PC-3 (cell line): Measurements from ENCODE around the gene MSI1. TPM values are rescaled to one million over a fixed set of nuclear protein-coding genes. Genes with fewer than 3 reads are reported as not detected.

Source experiments
- ATAC-seq: fragments of 200-7000 bp; cut with Tn5 transposase; 2 replicates; pipeline ENCODE4 v1.9.1; 2020; ENCODE audit warnings: mild to moderate bottlenecking, moderate library complexity
- BruUV-seq: library from RNA; stranded (reverse); fragments of 400-500 nt; replicated peaks from 2 replicates; lab custom pipeline; 2021; lab: Mats Ljungman, UMichigan
- CTCF ChIA-PET: fragments of 300-600 bp; sonication (Branson Sonifier 250); formaldehyde crosslinking; loops from one replicate; lab custom pipeline; 2022; ENCODE audit warnings: antibody characterized with exemption; lab: Charles Lee
- POLR2A ChIA-PET: fragments of 300-600 bp; sonication (Branson Sonifier 250); formaldehyde crosslinking; loops from one replicate; lab custom pipeline; 2022; ENCODE audit warnings: antibody characterized with exemption; ENCODE audit not compliant: unreplicated experiment; lab: Charles Lee
- DNase-seq: peaks from one replicate; pipeline ENCODE4 v3.0.0-alpha.2; 2015
- H2AFZ ChIP-seq: fragments of 300-600 bp; sonication (generic); 2 replicates; pipeline ENCODE4 v1.6.0; 2016; ENCODE audit warnings: antibody characterized with exemption, low read length
- H3F3A ChIP-seq: fragments of 300-600 bp; sonication (generic); one replicate; pipeline ENCODE4 v1.6.0; 2017; ENCODE audit warnings: antibody characterized with exemption, low read length, control low read depth, mild to moderate bottlenecking; ENCODE audit not compliant: unreplicated experiment
- H3K27ac ChIP-seq: fragments of 300-600 bp; sonication (generic); 2 replicates; pipeline ENCODE4 v1.5.1; 2016; ENCODE audit warnings: mild to moderate bottlenecking, low read length
- H3K27me3 ChIP-seq: fragments of 300-600 bp; sonication (generic); 2 replicates; pipeline ENCODE4 v1.6.1; 2016; ENCODE audit warnings: low read length, mixed read lengths
- H3K36me3 ChIP-seq: fragments of 300-600 bp; sonication (generic); 2 replicates; pipeline ENCODE4 v1.6.1; 2016; ENCODE audit warnings: low read depth, mixed run types, low read length, mixed read lengths
- H3K4me1 ChIP-seq: fragments of 300-600 bp; sonication (generic); 2 replicates; pipeline ENCODE4 v1.5.1; 2016; ENCODE audit warnings: low read length; ENCODE audit not compliant: insufficient read depth
- H3K4me2 ChIP-seq: fragments of 300-600 bp; sonication (generic); 2 replicates; pipeline ENCODE4 v1.6.0; 2016; ENCODE audit warnings: low read length
- H3K4me3 ChIP-seq: fragments of 300-600 bp; sonication (generic); 2 replicates; pipeline ENCODE4 v1.5.1; 2016; ENCODE audit warnings: mild to moderate bottlenecking, low read length, mixed read lengths
- H3K79me2 ChIP-seq: fragments of 300-600 bp; sonication (generic); 2 replicates; pipeline ENCODE4 v1.6.1; 2017; ENCODE audit warnings: low read length, mixed read lengths
- H3K9ac ChIP-seq: fragments of 300-600 bp; sonication (generic); 2 replicates; pipeline ENCODE4 v1.6.0; 2016; ENCODE audit warnings: mild to moderate bottlenecking, low read length
- H3K9me2 ChIP-seq: fragments of 300-600 bp; sonication (generic); replicated peaks from 2 replicates; pipeline ENCODE4 v1.6.1; 2016; ENCODE audit warnings: mixed run types, low read length, mixed read lengths
- H3K9me3 ChIP-seq: fragments of 300-600 bp; sonication (generic); 2 replicates; pipeline ENCODE4 v1.6.1; 2016; ENCODE audit warnings: low read length, mixed read lengths
- H4K20me1 ChIP-seq: fragments of 300-600 bp; sonication (generic); 2 replicates; pipeline ENCODE4 v1.6.1; 2016; ENCODE audit warnings: low read length, mixed read lengths
- EZH2 ChIP-seq: fragments of 300-600 bp; sonication (generic); IDR thresholded peaks from one replicate; pipeline ENCODE4 v1.6.1; 2017; ENCODE audit warnings: antibody characterized with exemption, mild to moderate bottlenecking, low read length; ENCODE audit not compliant: unreplicated experiment
- EZH2phosphoT487 ChIP-seq: fragments of 300-600 bp; sonication (generic); IDR thresholded peaks from 2 replicates; pipeline ENCODE4 v1.6.1; 2018; ENCODE audit warnings: mild to moderate bottlenecking, antibody characterized with exemption, low read length, borderline replicate concordance
- intact Hi-C: fragments of 100-400 bp; cut with micrococcal nuclease; formaldehyde crosslinking; loops from 2 replicates; pipeline ENCODE4 v1.9.0; 2023
- total RNA-seq: library from RNA; depleted of rRNA; stranded (reverse); fragments of >200 nt; gene quantifications from 2 replicates; pipeline ENCODE4 v1.2.3, GENCODE V29; 2014
- TF ChIP-seq, protein P1 (sequence below): fragments of 300-600 bp; sonication (generic); conservative IDR thresholded peaks from 2 replicates; pipeline ENCODE4 v1.5.1; 2017; ENCODE audit warnings: antibody characterized with exemption, low read depth, mild to moderate bottlenecking, low read length

The MSI1 gene
- total RNA-seq, 1 experiment from 2014 or later = not detected

DNA sequence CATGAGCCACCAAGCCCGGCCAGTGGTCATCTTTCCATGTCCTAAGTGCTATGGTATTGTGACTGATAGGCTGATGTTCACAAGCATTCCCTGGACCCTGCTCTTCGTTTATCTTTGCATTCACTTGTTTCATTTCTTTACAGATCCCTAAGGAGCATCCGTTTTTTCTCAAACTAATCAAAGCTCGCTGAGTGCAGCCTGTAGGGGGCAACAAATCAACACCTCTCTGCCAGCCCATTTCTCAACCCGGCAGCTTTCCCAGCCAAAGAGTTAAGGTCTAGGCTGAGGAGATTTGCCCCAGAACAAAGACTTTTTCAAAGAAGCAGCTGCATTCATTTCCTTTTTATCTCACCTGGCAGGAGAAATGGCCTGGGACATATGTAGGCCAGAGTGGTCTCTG lies 54.7 kb downstream of the MSI1 start:
- Histone ChIP-seq H3K27ac (no peak overlapping the region), H3K4me3 (no peak overlapping the region), H3K4me2 (no peak overlapping the region), H3F3A (no peaks in the 10 kb centered on the region), H3K36me3 (no peaks in the 10 kb centered on the region), H3K9me3 (no peaks in the 10 kb centered on the region), H2AFZ (no peak overlapping the region), H3K4me1 (peaks cover 11% of the 10 kb centered on the region), H4K20me1 (no peaks in the 10 kb centered on the region), H3K9ac (no peak overlapping the region), H3K79me2 (peaks cover 7% of the 10 kb centered on the region), H3K27me3 (no peaks in the 10 kb centered on the region), H3K9me2 (no peaks in the 10 kb centered on the region)
- ChIA-PET CTCF (interaction anchor here (1.0 kb wide), 1 partner anchor 12 kb away, joined by 3 read pairs; the partner anchor contains the start of gene SIRT4), POLR2A (no interaction called here)
- no TSS peak for BruUV-seq
- no peak for ATAC-seq
- DNase-seq = peak; percentile 40
- intact Hi-C loops = no loop called here
- TF ChIP-seq EZH2 = no peak
- TF ChIP-seq, protein P1, sequence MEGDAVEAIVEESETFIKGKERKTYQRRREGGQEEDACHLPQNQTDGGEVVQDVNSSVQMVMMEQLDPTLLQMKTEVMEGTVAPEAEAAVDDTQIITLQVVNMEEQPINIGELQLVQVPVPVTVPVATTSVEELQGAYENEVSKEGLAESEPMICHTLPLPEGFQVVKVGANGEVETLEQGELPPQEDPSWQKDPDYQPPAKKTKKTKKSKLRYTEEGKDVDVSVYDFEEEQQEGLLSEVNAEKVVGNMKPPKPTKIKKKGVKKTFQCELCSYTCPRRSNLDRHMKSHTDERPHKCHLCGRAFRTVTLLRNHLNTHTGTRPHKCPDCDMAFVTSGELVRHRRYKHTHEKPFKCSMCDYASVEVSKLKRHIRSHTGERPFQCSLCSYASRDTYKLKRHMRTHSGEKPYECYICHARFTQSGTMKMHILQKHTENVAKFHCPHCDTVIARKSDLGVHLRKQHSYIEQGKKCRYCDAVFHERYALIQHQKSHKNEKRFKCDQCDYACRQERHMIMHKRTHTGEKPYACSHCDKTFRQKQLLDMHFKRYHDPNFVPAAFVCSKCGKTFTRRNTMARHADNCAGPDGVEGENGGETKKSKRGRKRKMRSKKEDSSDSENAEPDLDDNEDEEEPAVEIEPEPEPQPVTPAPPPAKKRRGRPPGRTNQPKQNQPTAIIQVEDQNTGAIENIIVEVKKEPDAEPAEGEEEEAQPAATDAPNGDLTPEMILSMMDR = peak; percentile 66

DNA sequence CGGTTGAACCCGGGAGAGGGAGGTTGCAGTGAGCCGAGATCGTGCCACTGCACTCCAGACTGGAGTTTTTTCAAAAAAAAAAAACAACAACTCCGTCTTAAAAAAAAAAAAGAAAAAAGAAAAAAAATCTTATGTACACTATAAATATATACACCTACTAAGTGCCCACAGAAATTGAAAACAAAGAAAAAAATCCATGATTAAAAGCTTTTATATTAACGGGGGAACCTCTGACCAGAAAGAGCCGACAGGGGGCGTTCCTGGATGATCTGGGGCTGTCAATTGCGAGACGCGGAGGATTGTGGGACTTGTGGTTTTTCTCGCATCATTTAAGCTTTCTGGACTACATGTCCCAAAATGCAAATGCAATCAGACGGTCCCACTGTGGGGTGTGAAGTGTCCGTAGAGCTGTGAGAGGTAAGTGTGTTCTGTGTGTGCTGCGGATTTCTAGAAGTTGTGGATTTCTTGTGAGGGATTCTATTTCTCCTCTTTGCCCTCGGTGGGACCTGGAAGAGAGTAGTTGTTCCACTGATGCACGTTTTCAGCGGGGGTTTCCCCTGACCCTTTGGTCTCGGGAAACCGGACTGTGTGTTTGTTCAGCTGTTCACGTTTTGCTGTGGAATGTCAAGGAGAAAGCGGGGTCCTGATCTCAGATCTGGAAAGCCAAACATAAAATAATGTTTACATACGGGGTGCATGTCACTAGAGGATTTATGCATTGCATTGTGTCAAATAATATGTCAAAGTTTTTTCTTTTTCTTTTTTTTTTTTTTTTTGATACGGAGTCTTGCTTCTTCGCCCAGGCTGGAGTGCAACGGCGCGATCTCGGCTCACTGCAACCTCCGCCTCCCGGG lies 66.8 kb downstream of the MSI1 start, which contains the start of gene SIRT4:
SIRT4 (plus strand) TSS at position 360 of the 854 bp plus-strand sequence. CDS start 1,241 bp downstream, outside the sequence.
- BruUV-seq = TSS peak; percentile 89
- no peaks in the 10 kb centered on the region for H3K9me3 ChIP-seq
- no peaks in the 10 kb centered on the region for H3K9me2 ChIP-seq
- peak within 1 kb of the TSS; percentile 64 for H3K9ac ChIP-seq
- H3K36me3 ChIP-seq = no peaks in the 10 kb centered on the region
- peak within 1 kb of the TSS; percentile 98 for H2AFZ ChIP-seq
- intact Hi-C loops = loop anchor here (1.0 kb wide), 1 partner anchor 15 kb away; no protein-coding TSS in a partner anchor
- H3F3A ChIP-seq = peaks cover 3% of the 10 kb centered on the region
- TF ChIP-seq, protein P1 = peak; percentile 94
- TF ChIP-seq EZH2phosphoT487 = no peak
- ChIA-PET CTCF (interaction anchor here (0.5 to 1.6 kb wide), 8 partner anchors 9 to 154 kb away, joined by 3 to 18 read pairs (median 4); partner anchors contain the start of genes RNU4-1, RNU4-2 and RPLP0), POLR2A (interaction anchor here (0.6 to 2.0 kb wide), 3 partner anchors 10 to 186 kb away, joined by 4 to 45 read pairs (median 7); partner anchors contain the start of genes RAB35, RNU4-1 and RNU4-2)
- no peaks in the 10 kb centered on the region for H3K4me1 ChIP-seq
- DNase-seq (peak; percentile 97), ATAC-seq (peak; percentile 99)
- H3K4me2 ChIP-seq = peak within 1 kb of the TSS; percentile 99
- H3K4me3 ChIP-seq = peak within 1 kb of the TSS; percentile 80
- H3K27ac ChIP-seq = no peak within 1 kb of the TSS
- no peaks in the 10 kb centered on the region for H4K20me1 ChIP-seq
- no peaks in the 10 kb centered on the region for H3K79me2 ChIP-seq
- H3K27me3 ChIP-seq = no peaks in the 10 kb centered on the region
